Measurements from ENCODE around the gene KCNAB1.

GRCh38 chr3:156479604-156480003 is 359.2 kb downstream of the KCNAB1 start:
- TF ChIP-seq EZH2 (IDR thresholded peaks at IDR 0.05; ENCODE audit: borderline replicate concordance, low read depth, low read length, severe bottlenecking) (no peak), CTCF (IDR thresholded peaks at IDR 0.05; ENCODE audit: extremely low read depth in 1 of 2, insufficient read depth in 1 of 2, low read depth in 1 of 2, low read length in 2 of 2) (no peak), POLR2A (IDR thresholded peaks at IDR 0.05; ENCODE audit: low read depth, low read length) (no peak), POLR2AphosphoS5 (IDR thresholded peaks at IDR 0.05; ENCODE audit: insufficient read depth, low read depth, low read length) (no peak), FOS (IDR thresholded peaks at IDR 0.05; ENCODE audit: borderline replicate concordance, insufficient read depth, low read length) (no peak), GATA2 (IDR thresholded peaks at IDR 0.05; ENCODE audit: insufficient read depth, insufficient read length, low read depth, low read length) (no peak)

All from endothelial cell of umbilical vein (primary cell).